ENCODE measurements around the gene FLG.
"Not testable (repeated sequence)": the region's sequence is repeated elsewhere in the genome, so short reads cannot be mapped to it uniquely, and the experiment has no call there.

The FLG gene

DNA sequence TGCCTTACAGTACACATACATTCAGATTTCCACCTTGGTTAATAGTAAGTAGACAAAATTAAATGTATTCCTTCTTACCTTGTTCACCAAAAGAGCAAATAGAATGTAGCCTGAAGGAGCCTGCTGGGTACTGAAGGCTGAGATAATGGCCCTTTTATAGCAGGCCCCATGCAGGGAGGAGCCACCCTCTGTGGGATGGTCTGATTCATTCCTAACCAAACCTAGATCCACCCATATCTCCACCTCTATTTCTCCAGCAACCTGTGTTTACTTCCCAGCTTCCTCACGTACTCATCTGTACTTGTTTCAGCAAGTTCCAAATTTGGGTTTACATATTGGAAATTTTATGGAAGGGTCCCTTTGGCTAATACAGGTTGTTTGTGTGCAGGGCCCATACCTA lies at the start of gene FLG:
Gene FLG (minus strand): TSS at position 129 of the 400 bp plus-strand sequence. CDS start 9,783 bp downstream, outside the sequence.
- DNase-seq: no peak

DNA sequence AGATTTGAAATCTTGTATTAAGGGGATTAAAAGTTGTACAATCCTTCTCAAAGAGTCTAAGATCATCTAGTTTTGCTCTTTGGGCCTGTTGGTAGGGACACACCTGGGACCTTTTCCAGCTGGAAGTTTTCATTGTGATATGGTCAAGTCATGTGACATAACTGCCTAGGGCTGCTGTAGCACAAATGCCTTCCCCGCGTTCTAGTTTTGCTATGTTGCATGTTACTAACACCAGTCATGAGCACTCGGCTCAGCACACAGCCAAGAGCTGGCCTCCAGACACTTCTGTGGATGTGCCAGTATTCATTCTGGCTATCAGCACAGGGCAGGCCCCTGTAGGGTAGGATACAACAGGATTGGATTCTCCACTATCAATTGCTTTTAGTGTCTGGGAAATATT lies 49.4 kb upstream of the FLG start:
- no peak for DNase-seq

GRCh38 chr1:152372672-152373071 lies 47.6 kb upstream of the FLG start:
- no peak for DNase-seq

- no peak for DNase-seq
Observed at GRCh38 chr1:152367436-152367835, 42.4 kb upstream of the FLG start.

DNA sequence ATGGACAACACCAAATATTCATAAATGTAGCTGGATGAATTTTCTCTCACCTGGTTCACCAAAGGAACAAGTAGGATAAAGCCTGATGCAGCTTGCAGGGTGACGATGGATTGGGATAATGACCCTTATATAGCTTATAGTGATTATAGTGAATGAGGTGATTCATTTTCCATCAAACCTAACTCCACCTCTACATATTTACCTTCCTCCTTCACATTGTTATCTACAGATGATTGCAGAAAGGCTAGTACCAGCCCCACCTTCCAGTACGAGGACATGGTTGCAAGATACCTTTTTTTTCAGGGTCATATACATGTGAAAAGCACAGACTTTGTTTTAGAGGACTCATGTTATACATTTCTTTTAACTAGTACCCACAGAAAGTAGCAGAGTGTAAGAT lies 34.9 kb upstream of the FLG start, which contains the start of gene FLG2:
Gene FLG2 (minus strand): TSS at position 101 of the 400 bp plus-strand sequence. CDS start 1,122 bp downstream, outside the sequence.
- DNase-seq: no peak

GRCh38 chr1:152356736-152357135 lies 31.7 kb upstream of the FLG start:
- no peak for DNase-seq

- no peak for DNase-seq
Observed at GRCh38 chr1:152349611-152350010, 24.6 kb upstream of the FLG start.

GRCh38 chr1:152348447-152348846 lies 23.4 kb upstream of the FLG start:
- no peak for DNase-seq

DNA sequence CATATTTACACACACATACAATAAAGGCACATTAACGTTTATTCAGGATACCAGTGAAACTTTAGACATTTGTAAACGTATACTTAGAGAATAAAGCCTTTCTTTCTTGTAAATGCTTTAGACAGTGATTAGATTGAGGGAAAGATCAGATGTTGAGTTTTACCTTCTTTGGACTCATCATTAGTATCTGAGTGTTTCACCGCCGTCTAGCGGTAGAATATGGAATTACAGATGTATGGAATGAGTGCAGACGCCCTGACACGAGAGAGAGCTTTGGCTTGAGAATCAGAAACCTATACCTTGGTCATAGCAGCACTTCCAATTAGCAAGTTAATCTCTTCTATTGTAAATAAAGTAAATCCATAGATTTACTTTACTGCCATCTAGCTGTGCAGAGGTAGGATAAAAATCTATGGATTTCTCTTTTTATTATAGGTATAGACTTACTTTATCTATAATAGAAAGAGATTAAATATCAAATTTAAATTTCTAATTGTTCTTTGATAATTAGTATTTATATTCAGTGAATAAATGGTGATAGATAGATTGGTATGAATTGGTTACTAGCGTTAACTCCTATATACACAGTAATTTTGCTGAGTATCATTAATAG lies 22.2 kb upstream of the FLG start:
- no peak for DNase-seq

DNA sequence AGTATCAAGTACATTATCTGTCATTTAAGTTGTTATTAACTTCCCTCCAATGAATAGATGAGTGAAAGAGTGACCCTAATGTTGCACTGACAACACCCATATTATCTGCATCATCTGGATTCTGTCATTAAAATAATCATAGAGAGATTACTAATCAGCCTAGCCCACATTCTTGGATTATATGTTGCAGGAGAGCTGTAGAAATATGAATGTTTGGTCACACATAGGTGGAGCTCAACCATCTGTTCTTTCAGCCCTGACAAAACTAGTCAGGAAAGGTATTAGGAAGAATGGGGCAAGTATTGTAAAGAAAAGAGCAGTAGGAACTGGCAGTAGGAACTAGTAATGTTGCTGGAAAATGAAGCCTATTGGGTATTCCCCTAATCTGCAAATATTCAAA lies 19.4 kb upstream of the FLG start:
- no peak for DNase-seq

DNA sequence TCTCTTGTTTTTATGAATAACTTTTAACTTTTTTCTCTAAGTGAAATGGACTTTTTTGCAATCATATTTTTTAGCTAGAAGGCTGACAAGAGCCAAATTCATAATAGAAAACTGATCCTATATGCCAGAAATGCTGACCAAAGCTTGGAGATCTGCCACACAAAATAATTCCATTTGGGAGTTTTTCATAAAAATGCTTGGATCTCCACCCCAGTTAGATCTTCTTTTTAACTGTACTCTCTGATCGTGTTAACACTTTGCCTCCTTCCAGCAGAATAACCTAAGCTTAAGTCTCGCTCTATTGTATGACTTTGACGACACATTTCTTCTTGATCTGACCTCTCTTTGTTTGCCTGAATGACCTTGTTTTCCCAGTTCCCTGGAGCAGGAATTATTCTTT lies 18.0 kb upstream of the FLG start:
- DNase-seq: no peak

DNA sequence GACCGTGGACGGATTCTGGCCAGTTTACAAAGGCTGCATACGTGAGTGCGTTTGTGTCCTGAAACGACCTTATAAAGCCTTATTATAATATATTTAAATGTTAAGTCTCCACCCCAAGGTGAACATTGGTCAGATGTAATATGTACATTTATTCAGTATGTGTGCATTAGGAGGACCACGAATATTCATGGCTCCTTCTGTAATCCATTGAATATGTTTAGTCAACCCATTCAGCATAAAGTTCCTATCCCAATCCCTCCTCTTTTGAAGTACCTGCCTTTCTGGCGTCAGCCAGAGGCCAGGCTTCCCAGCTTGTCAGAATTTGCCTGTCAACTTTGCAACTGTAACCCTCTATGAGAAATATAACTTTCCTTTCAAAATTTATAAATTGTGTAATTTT lies 10.4 kb upstream of the FLG start:
- no peak for DNase-seq

DNA sequence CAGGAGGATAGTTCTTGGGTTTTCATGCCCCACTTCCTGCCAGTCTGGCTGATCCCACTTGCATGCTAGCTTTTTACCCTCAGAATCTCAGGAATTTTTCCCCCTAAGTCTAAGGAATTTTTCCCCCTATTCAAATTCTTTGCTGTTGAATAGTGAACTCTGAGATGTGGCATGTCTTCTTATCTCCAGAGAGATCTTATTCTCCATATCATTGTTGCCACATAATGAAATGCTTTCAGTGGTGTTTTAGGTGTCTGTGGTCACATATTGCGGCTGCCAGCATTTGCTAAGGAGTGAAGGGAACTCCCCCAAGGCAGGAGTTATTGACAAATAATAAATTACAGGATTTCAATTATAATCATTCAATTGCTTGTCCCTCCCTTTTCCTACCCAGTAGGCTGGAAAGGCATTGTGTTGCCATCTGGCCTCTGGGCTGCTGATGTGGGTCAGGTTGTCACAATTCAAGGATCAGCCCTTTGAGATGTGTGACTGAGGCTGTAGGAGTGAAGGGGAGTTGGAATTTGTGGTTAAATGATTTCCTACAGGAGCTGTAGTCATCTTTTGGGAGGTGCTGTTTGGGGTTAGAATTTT lies 3.9 kb upstream of the FLG start:
- no peak for DNase-seq

GRCh38 chr1:152313970-152314369 lies 11.1 kb downstream of the FLG start:
- DNase-seq: no peak

DNA sequence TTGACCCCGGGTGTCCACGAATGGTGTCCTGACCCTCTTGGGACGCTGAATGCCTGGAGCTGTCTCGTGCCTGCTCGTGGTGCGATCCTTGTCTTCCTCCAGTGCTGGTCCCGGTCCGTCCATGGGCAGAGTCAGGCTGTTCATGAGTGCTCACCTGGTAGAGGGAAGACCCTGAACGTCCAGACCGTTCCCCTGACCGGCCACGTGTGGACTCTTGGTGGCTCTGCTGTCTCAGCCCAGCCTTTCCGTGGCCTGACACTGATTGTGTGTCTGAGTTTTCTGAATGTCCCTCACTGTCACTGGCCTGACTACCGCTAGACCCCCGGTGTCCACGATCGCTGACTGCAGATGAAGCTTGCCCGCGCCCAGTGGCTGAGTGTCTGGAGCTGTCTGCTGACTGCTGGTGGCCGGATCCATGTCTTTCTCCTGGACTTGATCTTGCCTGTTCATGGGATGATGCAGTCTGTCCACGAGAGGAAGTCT lies 11.7 kb downstream of the FLG start:
- DNase-seq: no peak

- not testable (repeated sequence) for DNase-seq
Observed at GRCh38 chr1:152312169-152312568, 12.9 kb downstream of the FLG start.

GRCh38 chr1:152309955-152310354 lies 15.1 kb downstream of the FLG start:
- no peak for DNase-seq

DNA sequence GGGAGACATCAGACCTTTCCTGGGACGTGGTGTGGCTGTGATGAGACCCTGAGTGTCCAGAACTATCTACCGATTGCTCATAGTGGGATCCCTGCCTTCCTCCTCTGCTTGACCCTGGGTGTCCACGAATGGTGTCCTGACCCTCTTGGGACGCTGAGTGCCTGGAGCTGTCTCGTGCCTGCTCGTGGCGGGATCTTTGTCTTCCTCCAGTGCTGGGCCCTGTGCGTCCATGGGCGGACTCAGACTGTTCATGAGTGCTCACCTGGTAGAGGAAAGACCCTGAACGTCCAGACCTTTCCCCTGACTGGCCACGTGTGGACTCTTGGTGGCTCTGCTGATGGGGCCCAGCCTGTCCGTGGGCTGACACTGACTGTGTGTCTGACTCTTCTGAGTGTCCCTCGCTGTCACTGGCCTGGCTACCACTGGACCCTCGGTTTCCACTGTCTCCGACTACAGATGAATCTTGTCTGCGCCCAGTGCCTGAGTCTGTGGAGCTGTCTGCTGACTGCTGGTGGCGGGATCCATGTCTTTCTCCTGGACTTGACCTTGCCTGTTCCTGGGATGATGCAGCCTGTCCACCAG lies 15.6 kb downstream of the FLG start:
- not testable (repeated sequence) for DNase-seq

GRCh38 chr1:152308758-152309157 lies 16.3 kb downstream of the FLG start:
- DNase-seq: not testable (repeated sequence)

GRCh38 chr1:152307970-152308369 lies 17.1 kb downstream of the FLG start:
- DNase-seq: not testable (repeated sequence)

- DNase-seq: not testable (repeated sequence)
Observed at GRCh38 chr1:152306123-152306522, 18.9 kb downstream of the FLG start.

DNA sequence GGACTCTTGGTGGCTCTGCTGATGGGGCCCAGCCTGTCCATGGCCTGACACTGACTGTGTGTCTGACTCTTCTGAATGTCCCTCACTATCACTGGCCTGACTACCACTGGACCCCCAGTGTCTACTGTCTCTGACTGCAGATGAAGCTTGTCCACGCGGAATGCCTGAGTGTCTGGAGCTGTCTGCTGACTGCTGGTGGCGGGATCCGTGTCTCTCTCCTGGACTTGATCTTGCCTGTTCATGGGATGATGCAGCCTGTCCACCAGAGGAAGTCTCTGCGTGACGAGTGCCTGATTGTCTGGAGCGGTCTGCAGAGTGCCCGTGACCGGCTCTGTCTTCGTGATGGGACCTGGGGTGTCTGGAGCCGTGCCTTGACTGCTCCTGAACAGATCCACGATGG lies 20.3 kb downstream of the FLG start:
- not testable (repeated sequence) for DNase-seq

DNA sequence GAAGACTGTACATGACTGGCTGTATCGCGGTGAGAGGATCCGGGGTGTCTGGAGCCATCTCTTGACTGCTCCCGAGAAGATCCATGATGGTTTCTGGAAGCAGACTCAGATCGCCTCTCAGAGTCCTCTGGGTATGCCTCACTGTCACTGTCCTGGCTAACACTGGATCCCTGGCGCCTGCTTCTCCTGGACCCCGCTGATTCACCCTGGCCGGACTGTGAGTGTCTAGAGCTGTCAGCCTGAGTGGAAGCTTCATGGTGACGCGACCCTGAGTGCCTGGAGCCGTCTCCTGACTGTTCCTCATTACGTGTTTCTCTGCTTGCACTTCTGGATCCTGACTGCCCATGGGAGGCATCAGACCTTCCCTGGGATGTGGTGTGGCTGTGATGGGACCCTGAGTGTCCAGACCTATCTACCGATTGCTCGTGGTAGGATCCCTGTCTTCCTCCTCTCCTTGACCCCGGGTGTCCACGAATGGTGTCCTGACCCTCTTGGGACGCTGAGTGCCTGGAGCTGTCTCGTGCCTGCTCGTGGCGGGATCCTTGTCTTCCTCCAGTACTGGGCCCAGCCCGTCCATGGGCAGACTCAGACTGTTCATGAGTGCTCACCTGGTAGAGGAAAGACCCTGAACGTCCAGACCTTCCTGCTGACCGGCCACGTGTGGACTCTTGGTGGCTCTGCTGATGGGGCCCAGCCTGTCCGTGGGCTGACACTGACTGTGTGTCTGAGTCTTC lies 21.7 kb downstream of the FLG start:
- not testable (repeated sequence) for DNase-seq

GRCh38 chr1:152256394-152256793 lies 68.6 kb downstream of the FLG start:
- DNase-seq: not testable (repeated sequence)
